GM23338 (cell line): ENCODE data around the gene SH3GLB1.

ENCODE experiments used
- CREB1 ChIP-seq: fragments of 250-450 bp; sonication (Bioruptor Pico); IDR thresholded peaks from 2 replicates; pipeline ENCODE4 v1.5.0; 2020; ENCODE audit warnings: low read depth, mild to moderate bottlenecking, moderate library complexity
- EZH2 ChIP-seq: fragments of 200-600 bp; sonication (generic); IDR thresholded peaks from one replicate; pipeline ENCODE4 v1.8.0; 2017; ENCODE audit warnings: antibody characterized with exemption, mild to moderate bottlenecking, low read depth; ENCODE audit not compliant: unreplicated experiment
- POLR2AphosphoS5 ChIP-seq: IDR thresholded peaks from 2 replicates; pipeline ENCODE4 v1.6.1; 2016; ENCODE audit warnings: antibody characterized with exemption, low read depth
- ZNF331 ChIP-seq: fragments of 250-450 bp; sonication (Bioruptor Pico); IDR thresholded peaks from 2 replicates; pipeline ENCODE4 v1.5.0; 2020; ENCODE audit warnings: low read depth, mild to moderate bottlenecking, moderate library complexity
- TF ChIP-seq, protein P1 (sequence below), 2 experiments: fragments of 200-600 bp in 1 of 2; sonication (generic) in 1 of 2; conservative IDR thresholded peaks; 2 replicates each; pipeline versions ENCODE4 v1.5.1 to v1.6.1; 2016 to 2017; ENCODE audit warnings: antibody characterized with exemption in 2 of 2, low read depth in 2 of 2, mild to moderate bottlenecking in 2 of 2, moderate library complexity in 1 of 2
- TF ChIP-seq, protein P2 (sequence below): IDR thresholded peaks from 2 replicates; pipeline ENCODE4 v1.6.1; 2016; ENCODE audit warnings: antibody characterized with exemption
- TF ChIP-seq, protein P3 (sequence below): IDR thresholded peaks from one replicate; pipeline ENCODE4 v1.6.1; 2018; ENCODE audit warnings: antibody characterized with exemption; ENCODE audit not compliant: unreplicated experiment

DNA sequence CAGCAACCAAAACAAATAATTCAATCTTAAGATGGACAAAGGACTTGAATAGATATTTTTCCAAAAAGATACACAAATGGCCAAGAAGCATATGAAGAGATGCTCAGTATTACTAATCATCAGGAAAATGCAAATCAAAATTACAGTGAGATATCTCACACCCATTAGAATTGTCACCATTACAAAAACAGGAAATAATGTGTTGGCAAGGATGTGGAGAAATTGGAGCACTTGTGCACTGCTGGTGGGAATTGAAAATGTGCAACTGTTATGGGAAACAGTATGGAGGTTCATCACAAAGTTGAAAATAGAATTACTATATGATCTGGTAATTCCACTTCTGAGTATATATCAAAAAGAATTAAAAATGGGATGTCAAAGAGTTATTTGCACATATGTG is 83.2 kb downstream of the SH3GLB1 start:
- TF ChIP-seq, protein P1, sequence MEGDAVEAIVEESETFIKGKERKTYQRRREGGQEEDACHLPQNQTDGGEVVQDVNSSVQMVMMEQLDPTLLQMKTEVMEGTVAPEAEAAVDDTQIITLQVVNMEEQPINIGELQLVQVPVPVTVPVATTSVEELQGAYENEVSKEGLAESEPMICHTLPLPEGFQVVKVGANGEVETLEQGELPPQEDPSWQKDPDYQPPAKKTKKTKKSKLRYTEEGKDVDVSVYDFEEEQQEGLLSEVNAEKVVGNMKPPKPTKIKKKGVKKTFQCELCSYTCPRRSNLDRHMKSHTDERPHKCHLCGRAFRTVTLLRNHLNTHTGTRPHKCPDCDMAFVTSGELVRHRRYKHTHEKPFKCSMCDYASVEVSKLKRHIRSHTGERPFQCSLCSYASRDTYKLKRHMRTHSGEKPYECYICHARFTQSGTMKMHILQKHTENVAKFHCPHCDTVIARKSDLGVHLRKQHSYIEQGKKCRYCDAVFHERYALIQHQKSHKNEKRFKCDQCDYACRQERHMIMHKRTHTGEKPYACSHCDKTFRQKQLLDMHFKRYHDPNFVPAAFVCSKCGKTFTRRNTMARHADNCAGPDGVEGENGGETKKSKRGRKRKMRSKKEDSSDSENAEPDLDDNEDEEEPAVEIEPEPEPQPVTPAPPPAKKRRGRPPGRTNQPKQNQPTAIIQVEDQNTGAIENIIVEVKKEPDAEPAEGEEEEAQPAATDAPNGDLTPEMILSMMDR (conservative IDR thresholded peaks at IDR 0.05; ENCODE audit: low read depth in 2 of 2) = no peak
- TF ChIP-seq, protein P2, sequence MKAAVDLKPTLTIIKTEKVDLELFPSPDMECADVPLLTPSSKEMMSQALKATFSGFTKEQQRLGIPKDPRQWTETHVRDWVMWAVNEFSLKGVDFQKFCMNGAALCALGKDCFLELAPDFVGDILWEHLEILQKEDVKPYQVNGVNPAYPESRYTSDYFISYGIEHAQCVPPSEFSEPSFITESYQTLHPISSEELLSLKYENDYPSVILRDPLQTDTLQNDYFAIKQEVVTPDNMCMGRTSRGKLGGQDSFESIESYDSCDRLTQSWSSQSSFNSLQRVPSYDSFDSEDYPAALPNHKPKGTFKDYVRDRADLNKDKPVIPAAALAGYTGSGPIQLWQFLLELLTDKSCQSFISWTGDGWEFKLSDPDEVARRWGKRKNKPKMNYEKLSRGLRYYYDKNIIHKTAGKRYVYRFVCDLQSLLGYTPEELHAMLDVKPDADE = no peak
- no peak for TF ChIP-seq EZH2
- TF ChIP-seq, protein P3, sequence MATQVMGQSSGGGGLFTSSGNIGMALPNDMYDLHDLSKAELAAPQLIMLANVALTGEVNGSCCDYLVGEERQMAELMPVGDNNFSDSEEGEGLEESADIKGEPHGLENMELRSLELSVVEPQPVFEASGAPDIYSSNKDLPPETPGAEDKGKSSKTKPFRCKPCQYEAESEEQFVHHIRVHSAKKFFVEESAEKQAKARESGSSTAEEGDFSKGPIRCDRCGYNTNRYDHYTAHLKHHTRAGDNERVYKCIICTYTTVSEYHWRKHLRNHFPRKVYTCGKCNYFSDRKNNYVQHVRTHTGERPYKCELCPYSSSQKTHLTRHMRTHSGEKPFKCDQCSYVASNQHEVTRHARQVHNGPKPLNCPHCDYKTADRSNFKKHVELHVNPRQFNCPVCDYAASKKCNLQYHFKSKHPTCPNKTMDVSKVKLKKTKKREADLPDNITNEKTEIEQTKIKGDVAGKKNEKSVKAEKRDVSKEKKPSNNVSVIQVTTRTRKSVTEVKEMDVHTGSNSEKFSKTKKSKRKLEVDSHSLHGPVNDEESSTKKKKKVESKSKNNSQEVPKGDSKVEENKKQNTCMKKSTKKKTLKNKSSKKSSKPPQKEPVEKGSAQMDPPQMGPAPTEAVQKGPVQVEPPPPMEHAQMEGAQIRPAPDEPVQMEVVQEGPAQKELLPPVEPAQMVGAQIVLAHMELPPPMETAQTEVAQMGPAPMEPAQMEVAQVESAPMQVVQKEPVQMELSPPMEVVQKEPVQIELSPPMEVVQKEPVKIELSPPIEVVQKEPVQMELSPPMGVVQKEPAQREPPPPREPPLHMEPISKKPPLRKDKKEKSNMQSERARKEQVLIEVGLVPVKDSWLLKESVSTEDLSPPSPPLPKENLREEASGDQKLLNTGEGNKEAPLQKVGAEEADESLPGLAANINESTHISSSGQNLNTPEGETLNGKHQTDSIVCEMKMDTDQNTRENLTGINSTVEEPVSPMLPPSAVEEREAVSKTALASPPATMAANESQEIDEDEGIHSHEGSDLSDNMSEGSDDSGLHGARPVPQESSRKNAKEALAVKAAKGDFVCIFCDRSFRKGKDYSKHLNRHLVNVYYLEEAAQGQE = no peak
- TF ChIP-seq POLR2AphosphoS5 = no peak
- TF ChIP-seq CREB1 (CRISPR knock-in tag) = no peak
- no peak for TF ChIP-seq ZNF331 (CRISPR knock-in tag)
